Activated CD4-positive, CD25-positive, alpha-beta regulatory T cell (primary cell): ENCODE data around the gene PSMG3.

Source experiments
- DNase-seq, 4 experiments: peaks; one replicate each; lab custom pipeline; 2025; lab: John Stamatoyannopoulos, UW

PSMG3 gene

DNA sequence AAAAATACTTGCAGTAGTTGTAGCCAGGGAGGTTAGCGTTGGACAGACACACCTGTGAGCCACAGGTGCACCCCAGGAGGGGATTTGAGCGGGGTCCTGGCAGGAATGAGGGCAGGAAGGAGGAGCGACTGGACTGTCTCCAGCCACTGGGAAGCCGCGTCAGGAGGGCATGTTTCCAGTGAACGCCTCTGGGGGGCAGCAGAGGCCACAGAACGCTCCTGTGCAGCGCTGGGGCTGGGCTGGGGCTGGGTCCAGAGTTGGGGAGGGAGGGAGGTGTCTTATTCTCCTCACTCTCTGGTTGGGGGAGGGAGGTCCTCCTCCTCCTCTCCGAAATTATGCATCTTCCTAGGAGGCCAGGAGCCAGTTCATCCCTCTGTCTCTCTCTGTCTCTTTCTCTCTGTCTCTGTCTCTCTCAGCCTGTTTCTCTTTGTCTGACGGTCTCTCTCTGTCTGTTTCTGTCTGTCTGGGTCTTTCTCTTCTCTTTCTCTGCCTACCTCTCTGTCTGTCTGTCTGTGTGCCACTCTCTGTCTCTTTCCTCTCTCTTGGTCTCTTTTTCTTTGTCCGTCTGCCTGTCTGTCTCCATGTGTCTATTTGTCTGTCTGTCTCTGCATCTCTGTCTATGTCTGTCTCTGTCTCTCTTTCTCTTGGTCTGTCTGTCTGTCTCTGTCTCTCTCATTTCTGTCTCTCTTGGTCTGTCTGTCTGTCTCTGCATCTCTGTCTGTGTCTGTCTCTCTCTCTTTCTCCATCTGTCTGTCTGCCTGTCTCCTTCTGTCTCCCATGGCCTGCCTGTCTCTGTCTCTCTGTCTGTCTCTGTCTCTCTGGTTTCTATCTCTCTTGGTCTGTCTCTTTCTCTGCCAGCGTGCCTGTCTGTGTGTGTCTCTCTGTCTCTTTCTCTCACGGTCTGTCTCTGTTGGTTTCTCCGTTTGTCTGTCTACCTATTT, 9.9 kb upstream of the PSMG3 start:
- DNase-seq = peak; percentile 44 to 60 (median 50)

DNA sequence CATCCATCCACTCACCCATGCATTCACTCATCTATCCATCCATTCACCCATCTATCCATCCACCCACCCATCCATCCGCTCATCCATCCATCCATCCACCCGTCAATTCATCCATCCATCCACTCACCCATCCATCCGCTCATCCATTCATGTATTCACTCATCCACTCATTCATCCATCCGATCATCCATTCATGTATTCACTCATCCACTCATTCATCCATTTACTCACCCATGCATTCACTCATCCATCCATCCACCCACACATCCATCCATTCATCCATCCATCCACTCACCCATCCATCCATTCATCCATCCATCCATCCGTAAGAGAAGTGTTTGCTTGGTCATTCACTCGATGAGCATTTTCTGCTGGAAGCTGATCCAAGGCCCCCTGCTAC, 8.7 kb upstream of the PSMG3 start:
- no peak for DNase-seq

DNA sequence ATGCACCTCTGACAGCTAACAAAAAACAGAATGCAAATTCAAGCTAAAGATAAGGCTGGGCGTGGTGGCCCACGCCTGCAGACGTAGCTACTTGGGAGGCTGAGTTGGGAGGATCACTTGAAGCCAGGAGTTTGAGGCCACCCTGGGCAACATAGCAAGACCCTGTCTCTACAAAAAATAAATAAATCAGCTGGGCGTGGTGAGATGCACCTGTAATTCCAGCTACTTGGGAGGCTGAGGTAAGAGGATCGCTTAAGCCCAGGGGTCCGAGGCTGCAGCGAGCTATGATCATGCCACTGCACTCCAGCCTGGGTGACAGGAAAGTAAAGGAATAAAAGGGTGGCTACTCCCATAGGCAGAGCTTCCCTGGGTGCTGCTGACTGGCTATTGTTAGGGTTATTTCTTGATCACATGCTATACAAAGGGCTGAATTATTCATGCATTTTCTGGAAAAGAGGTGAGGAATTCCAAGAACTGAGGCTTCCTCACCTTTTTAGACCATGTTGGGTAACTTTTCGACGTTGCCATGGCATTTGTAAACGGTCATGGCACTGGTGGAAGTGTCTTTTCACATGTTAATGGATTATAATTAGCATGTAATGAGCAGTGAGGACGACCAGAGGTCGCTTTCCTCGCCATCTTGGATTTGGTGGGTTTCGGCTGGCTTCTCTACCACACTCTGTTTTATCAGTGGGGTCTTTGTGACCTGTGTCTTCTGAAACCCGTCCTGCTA, 6.9 kb upstream of the PSMG3 start:
- no peak for DNase-seq

DNA sequence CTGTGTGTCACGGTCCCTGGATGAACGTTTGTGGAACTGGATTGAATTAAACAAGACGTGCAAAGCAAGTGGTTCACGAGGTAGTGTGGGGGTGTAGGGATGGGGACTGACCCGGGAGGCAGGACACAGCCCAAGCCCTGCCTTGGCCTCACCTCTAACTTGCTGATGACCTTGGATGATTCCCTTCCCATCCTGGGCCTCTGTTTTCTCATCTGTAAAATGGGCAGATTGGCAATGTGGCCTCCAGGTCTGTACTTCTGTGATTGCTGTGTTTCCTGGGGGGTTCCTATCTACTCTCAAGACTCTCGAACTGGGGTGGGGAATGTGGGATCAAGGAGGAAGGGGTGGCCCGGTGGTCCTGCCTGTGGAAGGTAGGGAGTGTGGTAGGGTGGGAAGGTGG, 6.0 kb upstream of the PSMG3 start:
- DNase-seq = no peak

DNA sequence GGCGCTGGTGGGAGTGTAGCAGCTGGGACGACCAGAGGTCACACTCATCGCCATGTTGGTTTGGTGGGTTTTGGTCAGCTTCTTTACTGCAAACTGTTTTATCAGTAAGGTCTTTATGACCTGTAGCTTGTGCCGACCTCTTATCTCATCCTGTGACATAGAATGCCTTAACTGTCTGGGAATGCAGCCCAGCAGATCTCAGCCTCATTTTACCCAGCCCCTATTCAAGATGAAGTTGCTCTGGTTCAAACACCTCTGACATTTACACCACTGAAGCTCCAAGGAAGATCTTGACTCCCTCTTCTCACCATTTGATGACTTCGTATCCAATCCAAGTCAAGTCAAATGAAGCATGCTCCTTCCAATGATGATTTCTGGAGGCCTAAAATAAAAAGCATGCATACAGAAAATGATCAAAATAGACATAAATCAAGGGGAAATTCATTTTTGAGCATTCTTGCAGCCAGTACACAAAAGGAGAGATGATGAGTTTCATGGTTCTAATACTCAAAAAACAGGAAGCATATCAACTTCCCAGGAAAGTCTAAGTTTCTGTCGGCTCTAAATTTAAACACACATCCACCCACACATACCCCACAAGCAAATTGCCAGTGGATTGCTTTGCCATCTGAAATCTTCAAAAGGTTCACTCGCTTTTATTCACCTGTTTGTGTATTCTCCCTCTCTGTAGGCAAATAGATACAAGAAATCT, 2.4 kb upstream of the PSMG3 start:
- no peak for DNase-seq

DNA sequence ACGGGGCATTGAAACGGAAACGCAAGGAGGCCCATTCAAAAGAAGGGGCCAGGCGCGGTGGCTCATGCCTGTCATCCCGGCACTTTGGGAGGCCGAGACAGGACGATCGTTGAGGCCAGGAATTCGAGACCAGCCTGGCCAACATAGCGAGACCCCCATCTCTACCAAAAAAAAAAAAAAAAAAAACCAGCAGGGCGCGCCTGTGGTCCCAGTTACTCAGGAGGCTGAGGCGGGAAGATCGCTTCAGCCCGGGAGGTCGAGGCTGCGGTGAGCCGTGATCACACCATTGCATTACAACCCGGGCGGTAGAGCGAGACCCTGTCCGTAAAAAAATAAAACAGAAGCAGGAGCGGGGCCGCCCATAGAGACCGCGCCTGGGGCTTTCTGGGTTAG, 396 bp downstream of the PSMG3 start:
- no peak for DNase-seq

DNA sequence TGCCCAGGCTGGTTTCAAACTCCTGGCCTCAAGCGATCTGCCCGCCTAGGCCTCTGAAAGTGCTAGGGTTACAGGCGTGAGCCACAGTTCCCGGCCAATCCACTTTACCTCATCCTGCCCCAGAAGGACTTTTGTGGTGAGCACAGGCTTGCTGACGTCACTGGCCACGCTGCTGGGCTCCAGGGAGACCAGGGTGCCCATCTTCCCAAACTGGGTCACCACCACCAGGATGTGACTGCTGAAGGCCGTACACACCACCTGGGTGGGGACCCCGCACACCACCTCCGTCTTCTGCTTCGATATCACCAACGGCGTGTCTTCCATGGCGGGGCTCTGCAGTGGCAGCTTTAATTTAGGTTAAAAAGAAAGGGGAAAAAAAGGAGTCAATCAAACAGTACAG, 816 bp downstream of the PSMG3 start:
- DNase-seq = no peak

DNA sequence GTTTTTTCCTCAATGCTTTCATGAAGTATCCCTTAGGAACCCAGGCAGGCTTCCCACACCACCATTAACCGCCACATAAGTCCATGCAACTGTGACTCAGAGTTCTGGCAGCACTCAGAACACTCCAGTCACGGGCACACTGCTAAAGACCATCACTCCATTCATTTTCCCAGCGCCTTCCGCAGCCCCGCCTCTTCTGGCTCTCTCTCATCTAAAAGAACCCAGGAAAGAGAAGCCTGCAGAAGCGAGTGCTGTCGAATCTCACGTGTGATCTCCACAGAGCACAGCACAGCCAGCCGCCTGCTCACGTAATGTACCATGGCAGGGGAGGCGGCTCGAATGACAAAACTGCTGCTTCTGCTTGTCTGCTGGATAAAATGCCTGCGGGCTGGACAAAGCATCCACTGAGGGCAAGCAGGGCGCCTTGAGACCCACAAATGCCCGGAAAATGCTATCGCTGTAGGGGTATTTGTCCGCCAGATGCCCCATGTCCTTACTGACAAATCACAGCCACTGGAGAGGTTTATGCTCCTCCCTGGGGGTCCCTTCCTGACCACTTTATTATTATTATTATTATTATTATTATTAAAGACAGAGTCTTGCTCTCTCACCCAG, 1.8 kb downstream of the PSMG3 start:
- no peak for DNase-seq

DNA sequence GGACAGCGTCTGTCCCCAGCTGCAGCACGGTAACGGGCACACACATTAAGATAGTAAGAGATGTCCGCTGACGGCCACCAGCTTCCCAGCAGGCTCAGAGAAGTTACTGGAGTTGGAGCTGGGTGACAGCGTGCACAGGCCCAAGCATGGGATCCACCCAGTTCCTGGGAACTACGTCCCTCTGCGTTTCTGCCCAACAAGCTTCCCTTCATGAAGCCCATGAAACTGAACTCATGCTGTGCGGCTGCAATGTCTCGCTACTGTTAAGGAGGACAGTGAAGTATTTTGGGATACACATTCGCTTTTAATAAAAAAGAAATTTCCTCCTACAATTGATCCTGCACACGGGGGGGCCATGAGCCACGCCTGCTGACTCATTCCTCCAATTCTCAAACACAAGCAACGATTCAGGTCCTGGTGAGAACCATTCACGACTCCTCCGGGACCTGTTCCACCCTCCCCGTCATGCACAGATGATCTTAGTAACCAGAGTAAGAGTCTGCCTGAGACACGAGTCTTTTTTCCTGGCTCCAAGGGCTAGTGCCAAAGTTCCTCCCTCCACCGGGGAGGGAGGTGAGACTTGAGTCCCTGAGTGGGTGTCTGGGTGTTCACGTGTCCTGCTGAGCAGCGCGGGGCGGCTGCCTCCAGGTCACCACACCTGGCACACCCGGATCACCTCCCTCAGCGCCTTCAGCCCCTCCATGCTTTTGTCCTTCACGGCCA, 2.6 kb downstream of the PSMG3 start:
- DNase-seq = no peak

DNA sequence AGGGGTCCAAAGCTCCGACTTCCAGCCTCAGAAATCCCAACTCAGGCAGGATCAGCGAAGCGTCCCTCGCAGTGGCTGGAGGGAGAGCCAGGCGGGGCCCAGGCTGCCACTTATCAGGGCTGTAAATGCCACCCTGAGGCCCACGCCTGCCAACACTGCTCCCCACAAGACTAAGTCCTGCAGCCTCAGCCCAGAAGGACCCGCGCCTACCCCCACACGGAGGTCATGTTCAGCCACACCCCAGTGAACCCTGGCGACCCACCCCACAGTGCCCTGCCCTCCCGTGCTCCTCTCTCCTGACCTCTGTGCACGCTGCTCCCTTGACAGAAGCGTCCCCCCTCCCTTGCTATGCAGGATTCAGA, 3.2 kb downstream of the PSMG3 start:
- DNase-seq = no peak

DNA sequence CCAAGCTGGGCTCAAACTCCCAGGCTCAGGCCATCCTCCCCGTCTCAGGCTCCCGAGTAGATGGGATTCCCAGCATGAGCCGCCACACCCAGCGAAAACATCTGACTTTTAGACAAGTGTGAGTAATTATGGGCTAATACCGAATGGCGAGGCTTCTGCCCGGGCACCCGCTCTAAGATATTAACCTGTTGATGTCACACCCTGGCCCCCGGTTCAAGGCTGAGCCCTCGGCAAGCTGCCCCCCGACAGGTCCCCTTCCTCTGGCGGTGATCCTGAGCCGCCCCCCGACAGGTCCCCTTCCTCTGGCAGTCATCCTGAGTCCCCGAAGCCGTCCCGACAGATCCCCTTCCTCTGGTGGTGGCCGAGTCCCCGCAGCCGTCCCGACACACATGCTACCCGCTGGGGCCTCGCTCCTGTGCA, 5.2 kb downstream of the PSMG3 start:
- no peak for DNase-seq

DNA sequence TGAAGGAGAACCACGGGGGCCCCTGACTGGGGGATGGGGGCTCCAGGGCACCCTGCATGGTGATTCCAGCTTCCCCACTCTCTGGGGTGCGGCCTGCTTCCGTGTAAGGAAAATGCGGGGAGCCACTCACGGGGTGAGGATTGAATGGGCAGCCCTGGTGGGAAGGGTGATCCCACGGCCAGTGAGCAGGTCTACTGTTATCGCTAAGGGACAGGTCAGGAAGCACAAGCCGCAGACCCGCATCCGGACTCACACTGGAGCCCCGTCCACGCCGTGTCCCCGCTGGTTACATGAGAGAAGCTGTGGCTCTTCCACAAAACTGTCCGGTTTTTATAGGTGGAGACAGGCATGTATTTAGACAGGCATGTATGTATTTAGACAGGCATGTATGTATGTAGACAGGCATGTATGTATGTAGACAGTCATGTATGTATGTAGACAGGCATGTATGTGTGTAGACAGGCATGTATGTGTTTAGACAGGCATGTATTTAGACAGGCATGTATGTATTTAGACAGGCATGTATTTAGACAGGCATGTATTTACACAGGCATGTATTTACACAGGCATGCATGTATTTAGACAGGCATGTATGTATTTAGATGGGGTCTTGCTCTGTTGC, 5.7 kb downstream of the PSMG3 start:
- no peak for DNase-seq

DNA sequence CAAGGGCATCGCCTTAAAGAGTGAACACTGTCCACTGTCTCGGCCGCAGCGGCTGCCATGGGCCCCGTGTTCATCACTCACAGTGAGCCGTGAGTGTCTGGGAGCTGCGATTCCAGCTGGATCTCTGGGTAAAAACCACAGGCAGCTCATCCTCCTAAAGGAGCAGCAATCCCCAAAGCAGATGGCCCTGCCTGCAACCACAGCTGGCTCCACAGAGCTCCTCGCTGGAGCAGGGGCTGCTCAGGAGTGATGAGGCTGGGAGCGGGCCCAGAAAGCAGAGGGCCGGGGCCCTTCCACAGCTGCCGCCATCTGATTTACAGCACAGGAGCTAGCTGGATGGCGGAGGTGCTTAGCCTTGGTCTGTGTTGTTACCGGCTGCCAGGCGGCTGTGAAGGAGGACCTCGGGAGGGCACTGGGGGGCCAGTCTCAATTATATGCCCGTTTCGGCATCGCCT, 7.2 kb downstream of the PSMG3 start:
- no peak for DNase-seq

DNA sequence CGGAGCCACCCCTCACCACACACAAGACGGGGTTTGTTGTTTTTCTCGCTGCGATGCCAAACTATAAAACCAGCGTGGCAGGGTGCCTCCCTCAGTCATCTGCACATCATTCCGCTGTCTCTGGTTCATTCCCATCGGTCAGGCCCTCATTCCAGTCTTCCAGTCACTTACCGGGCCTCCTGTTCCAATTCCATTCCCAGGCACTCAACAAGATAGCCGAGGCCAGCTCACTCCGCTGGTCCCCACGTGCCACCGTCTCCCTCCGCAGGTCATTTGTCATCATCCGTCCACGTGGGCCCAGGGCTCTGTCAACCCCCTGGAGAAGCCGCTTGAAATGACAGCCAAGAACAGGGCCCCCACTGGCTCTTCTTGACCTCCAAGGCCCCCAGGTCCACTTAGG, 7.7 kb downstream of the PSMG3 start:
- DNase-seq = no peak

DNA sequence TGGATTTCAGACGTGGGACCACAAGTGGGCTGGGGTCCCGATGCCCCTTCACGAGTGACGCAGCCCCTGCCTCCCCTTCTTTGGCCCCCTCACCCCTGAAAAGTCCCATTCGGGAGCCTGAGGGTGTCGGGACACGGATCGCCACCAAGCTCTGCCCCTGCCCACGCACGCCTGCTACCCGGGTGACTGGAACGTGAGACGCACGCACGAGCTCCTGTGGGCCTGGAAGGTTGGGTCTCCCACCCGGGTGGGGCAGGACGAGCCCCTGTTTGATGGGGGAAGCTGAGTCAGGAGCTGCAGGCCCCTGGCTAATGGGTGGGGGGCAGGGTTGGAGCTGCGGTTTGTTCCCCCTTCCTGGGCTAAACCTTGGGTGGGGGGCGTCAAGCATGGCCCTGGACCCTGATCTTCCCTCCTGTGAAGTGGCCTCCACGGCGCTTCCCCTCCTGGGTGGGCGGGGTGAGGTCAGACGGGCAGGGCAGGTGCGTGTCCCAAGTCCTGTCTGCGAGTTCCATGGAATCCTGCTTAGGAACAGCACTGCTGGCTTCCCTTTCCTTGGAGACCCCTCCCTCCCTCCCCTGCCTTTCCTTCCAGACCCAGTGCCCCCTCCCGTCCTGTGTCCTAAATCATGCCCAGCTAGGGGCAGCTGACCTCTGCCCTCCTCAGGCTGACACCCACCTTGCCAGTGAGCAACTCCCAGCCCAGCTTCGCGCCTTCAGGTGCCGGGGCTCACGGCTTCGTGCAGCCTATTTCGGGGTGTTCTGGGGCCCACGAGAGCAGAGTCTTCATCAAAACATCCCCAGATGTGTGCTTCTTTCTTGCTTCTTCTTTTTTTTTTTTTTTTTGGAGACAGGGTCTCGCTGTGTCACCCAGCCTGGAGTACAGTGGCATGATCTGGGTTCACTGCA, 8.5 kb downstream of the PSMG3 start:
- no peak for DNase-seq

DNA sequence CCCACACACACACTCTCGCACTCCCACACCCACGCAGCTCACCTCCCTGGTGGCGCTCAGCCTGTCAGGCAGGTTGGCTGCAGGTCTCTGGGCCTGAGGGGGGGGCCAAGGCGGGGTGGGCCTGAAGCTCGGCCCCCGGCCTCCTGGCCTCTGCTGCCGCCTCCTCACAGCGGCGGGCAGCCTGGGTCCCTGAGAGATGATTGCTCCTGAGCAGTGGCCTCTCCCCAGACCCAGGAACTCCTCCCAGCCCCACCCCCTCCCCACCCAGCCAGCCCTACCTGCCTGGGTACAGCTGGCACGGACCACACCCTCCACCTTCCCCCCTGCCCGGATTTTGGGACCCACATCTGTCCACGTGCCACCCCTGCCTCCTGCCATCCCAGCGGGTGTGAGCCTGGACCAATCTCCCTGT, 9.2 kb downstream of the PSMG3 start:
- DNase-seq = no peak

DNA sequence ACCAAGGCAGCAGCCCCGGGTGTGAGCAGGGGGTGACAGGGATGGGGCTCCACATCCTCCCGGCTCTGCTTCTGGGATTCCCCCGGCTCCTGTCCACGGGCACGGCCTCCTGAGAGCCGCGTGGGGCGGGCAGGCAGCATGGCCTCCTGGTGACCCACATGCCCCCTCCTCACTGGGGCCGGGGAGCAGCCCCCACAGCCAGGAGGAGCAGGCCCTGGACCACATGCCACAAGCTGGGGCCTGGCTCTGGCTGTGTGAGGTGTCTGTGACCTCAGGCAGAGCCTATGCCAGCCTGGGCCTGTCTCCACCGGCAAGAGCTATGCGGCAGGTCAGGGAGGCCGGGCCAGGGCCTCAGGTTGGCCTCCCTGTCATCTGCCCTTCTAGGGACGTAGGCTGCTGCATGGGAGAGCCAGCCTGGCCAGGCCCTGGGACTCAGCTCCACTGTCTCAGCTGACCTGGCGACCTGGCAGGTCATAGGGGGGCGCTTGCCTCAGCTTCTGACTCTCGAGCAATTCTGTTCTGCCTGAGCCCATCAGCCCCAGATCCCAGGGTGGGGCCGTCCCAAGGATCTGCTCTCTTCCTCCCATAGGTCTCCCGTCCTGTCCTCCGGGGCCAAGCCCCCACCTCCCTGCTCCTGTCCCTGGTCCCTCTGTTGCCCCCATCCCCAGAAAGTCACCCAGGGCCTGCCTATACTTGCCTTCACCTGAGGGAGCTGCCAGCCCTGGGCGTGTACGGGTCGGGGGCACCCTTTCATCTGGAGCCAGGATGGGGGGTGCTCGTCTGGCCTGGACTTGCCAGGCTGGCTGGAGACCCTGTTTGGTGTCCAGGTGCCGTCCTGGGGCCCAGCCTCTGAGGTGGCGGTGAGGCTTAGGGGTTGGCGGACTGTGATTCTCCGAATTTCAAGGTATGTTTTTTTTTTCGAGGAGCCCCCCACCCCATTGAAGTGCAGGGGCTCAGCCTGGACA, 9.9 kb downstream of the PSMG3 start:
- DNase-seq = no peak

DNA sequence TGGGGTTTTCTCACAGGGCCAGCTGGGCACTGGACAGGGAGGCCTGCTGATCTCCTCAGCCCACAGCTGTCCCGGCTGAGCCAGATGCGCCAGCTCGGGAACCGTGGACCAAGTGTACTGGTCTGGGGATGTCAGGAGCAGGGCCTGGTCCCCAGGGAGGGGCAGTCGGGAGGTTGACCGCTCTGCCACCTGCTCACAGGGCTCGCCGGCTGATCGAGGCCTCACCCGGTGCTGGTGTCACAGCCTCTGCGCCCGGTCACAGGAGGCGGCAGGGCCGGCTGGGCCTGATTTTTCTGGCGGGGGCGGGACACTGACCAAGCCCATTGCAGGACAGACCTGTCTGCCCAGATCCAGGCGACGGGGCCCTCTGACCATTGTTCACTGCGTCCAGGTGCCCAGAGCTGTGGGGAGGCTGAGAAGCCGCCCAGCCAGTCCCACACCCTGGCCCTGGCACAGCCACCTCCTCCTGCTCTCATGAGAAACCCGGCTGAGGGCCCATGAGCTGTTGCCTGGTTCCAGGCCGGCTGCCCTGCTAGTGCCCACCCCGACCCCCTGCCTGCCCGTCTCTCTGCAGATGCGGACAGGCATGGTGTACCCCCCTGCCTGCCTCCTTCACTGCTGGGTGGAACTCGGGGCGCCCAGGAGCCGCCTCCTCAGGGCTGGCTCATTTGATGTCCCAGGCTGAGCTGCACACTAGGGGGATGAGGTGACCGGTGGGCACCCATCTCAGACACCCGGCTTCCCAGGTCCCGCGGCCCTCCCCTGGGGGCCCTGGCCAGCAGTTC, 10.8 kb downstream of the PSMG3 start:
- no peak for DNase-seq
